GM19099 (cell line): Measurements from ENCODE around the gene ZFP57.

Experiments used
- POLR2A ChIP-seq: IDR thresholded peaks from 3 replicates; pipeline ENCODE4 v1.6.1; 2011; ENCODE audit warnings: low read depth; ENCODE audit not compliant: insufficient read length; ENCODE audit errors: extremely low read depth

Gene ZFP57

GRCh38 chr6:29709188-29709587 is 28.2 kb upstream of the ZFP57 start:
- no peak for TF ChIP-seq POLR2A

DNA sequence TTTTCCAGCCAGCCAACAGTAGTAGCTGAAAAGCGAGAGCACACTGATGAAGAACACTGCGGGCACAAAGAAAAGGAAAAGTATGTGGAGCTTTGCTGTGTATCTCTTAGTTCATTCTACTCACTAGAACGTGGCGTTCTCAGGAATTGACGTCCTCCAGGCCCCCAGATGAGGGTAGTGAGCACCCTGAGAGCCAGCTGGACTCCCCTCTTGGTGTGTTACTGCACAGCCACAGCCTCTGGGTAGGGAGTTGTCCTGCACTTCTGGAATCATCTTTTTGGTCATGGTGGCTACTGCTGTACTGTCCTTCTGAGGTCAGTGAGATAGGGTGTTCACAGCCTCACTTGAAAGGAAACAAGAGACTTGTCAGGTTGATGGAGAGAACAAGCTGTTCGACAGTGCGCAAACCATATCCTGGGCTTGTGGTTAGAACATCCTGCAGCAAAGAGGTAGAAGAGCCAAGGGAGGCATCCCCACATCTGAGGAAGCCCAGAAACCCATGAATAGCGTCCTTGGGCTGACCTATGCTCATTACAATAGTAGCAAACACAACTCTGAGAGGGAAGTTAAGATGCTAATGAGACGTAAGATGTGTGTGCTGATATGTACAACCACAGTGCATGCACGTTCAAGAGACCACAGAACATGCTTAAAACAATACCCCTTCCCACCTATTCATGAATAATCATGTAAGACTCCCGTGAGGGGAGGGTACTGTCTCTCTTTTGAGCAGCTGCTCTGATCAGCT is 27.7 kb upstream of the ZFP57 start:
- no peak for TF ChIP-seq POLR2A

DNA sequence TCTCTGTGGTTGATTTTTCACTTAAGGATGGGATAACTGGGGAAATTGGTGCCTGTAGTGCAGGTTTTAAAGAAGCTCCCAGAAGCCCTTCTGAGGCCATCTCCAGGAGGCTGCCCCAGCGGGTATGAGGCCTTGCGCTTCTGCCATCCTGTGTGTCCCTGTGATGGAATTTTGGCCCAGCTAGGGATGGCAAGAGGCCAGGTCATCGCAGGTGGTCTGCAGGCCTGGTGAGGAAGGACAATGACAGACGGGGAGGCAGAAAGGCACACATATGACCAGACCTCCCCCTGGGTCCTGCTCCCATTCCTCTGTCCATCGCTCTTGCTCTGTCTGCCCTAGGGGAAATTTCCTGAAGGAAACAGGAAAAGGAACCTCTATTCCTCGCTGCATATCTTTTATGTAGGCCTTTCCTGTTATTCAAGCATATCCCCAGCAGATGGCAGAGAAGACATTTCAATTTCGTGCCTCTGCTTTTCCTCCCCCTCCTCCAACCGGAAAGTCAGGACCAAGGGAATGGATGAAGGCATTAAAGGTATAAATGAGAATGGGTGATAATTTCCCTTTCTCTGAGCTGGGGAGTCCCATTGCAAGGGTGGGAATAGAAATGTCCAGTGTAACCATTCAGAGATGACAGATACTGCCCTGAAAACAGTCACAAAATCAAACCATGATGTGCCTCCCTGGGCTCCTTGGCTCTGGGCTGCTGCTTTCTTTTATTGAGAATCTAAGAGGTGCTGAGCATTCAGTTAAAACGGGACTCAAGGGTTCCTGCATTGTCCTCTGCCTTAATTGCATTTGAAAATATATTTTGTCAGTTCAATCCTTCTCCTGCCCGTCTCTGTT is 24.7 kb upstream of the ZFP57 start:
- TF ChIP-seq POLR2A, result no peak

DNA sequence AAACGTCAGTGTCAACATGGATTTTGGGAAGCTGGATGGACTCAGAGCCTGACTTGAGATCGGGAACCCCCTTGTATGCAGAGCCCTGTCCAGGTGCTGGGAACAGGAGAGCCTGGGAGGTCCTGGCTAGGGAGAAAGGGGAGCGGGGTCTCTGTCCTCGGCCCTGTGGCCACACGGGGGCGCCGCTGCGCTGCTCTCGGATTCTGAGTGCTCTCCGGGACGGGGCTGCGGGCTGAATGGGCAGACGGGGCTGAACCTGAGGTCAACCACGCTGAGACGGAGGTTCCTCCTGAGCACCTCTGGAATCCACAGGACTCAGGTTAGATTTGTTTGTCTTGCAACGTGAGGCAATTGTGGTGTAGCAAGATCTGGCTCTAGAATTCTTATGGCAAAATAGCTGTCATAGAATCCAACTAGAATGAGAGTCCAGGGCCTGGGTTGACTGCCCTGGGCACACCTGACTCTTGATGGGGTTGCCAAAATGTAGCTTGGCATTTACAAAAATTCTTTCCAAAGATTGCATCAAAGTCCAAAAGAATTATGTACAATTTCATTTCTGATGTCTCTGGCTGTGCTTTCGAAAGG is 21.7 kb upstream of the ZFP57 start:
- no peak for TF ChIP-seq POLR2A

DNA sequence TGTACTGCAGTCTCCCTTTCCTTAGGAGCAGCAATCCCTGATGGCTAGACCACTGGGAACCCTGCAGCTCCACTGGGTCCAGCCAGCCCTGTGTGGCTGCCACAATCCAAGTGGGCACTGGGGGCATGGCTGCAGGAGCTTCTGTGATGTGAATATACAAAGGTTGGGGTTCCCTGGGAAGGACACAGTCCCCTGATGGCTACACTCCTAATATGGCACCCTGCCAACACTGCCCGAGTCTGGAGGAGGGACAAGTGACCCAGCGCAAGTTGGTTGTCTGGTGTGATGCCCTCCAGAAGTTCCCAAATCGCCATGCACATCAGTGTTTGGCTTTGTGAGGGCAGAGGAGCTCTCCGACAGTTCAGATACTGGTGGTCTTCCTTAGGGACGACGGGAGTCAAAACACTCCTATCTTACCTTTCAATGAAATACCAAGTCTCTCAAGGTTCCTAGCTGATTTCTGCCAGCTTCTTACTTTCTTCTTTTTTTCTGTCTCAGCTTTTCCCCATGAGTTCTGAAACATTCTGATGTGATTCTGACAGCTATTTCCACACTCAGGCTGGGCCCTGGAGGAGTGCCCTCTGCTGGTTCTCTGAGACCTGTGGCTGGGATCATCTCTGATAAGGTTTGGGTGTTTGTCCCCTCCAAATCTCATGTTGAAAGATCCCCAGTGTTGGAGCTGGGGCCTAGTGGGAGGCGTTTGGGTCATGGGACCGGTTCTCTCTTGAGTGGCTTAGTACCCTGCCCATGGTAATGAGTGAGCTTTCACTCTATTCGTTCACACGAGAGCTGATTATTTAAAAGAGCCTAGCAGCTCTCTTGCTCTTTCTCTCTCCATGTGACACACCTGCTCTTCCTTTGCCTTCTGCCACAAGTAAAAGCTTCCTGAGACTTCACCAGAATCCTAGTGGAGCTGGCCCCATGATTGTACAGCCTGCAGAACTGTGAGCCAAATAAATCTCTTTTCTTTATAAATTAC is 15.5 kb upstream of the ZFP57 start:
- no peak for TF ChIP-seq POLR2A

GRCh38 chr6:29694637-29695036 is 13.7 kb upstream of the ZFP57 start:
- no peak for TF ChIP-seq POLR2A

DNA sequence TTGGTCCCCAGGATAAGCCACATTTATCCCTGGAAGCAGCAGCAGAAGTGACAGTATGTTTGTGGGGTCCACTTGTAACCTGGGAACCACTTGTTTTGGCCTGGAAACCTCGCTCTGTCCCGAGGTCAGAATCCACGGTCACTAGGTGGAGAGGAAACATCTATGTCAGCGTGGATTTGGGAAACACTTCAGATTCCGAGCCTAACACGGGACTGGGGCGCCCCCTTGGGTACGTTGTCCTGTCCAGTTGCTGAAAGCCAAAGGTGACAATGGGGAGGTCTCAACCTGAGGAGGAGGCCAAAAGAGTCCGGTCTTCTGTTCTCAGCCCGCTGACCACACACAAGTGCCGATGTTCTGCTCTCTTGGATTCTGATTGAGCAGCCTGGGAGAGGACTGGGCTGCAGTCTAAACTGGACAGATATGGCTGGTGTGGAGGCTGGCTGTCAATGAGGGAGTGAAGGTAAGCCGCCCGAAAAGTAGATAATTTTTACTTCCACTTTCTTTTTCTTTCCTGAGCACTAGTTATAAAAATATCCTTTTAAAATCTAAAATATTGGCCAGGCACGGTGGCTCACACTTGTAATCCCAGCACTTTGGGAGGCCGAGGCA is 4.9 kb upstream of the ZFP57 start:
- no peak for TF ChIP-seq POLR2A

GRCh38 chr6:29681811-29682210 is 859 bp upstream of the ZFP57 start:
- no peak for TF ChIP-seq POLR2A

DNA sequence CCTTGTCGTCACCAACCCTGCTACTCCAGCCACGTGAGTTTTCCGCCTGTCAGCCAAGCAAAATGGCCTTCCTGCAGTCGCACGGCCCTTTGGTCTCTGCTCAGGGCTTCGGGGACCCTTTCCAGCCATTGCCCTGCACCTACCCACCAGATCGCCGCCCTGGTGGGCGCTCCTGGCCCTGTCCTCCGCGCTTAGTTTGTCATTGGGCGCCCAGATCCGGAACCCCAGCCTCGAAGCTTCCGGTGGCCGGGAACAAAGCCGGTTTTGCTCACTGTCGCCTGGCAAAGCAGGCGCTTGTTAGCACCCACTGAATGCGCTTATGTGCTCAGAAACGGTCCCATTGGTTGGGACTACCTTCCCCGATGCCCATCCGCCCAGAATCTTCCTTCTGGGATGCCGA is 536 bp downstream of the ZFP57 start:
- TF ChIP-seq POLR2A, result no peak

- TF ChIP-seq POLR2A, result no peak
Observed at GRCh38 chr6:29679962-29680361, 990 bp downstream of the ZFP57 start.

- no peak for TF ChIP-seq POLR2A
Observed at GRCh38 chr6:29678114-29678513, 2.8 kb downstream of the ZFP57 start.

- no peak for TF ChIP-seq POLR2A
Observed at GRCh38 chr6:29676981-29677601, 3.9 kb downstream of the ZFP57 start.

- no peak for TF ChIP-seq POLR2A
Observed at GRCh38 chr6:29675561-29675960, 5.4 kb downstream of the ZFP57 start.

DNA sequence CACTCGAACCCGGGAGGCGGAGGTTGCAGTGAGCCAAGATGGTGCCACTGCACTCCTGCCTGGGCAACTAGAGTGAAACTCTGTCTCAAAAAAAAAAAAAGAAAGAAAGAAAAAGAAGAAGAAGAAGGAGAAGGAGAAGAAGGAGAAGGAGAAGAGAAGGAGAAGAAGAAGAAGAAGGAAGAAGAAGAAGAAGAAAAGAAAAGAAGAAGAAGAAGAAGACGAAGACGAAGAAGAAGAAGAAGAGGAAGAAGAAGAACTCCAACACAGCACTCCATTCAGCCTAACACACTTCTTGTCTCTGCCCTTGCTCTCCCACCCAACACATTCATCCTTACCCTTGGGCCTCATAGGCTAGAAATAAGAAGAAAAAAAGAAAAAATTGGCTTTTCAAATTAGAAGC is 6.9 kb downstream of the ZFP57 start:
- no peak for TF ChIP-seq POLR2A

- no peak for TF ChIP-seq POLR2A
Observed at GRCh38 chr6:29673161-29673560, 7.8 kb downstream of the ZFP57 start.

GRCh38 chr6:29671026-29671425 is 9.9 kb downstream of the ZFP57 start:
- no peak for TF ChIP-seq POLR2A
